Sigmoid colon (tissue), 7 donors: ENCODE results near the gene FSD1. TPM values are rescaled to one million over a fixed set of nuclear protein-coding genes. Genes with fewer than 3 reads are reported as not detected.

Experiments used
- DNase-seq: peaks from one replicate; pipeline ENCODE4 v3.0.0-alpha.2; 2019
- H3K27ac ChIP-seq, 4 donors: fragments of 200-600 bp; sonication (generic); one replicate each; pipeline ENCODE4 v1.5.1; 2016 to 2019; ENCODE audit warnings: mild to moderate bottlenecking in 1 of 4
- H3K27me3 ChIP-seq, 3 donors: fragments of 200-600 bp; sonication (generic); one replicate each; pipeline ENCODE4 v1.5.1; 2019; ENCODE audit warnings: mild to moderate bottlenecking in 1 of 3
- H3K36me3 ChIP-seq, 4 donors: fragments of 200-600 bp; sonication (generic); one replicate each; pipeline ENCODE4 v1.5.1; 2016 to 2019
- H3K4me1 ChIP-seq, 4 donors: fragments of 200-600 bp; sonication (generic); one replicate each; pipeline ENCODE4 v1.5.1; 2017 to 2019
- H3K4me3 ChIP-seq, 4 donors: fragments of 200-600 bp; sonication (generic); one replicate each; pipeline ENCODE4 v1.5.1; 2017 to 2019; ENCODE audit warnings: mild to moderate bottlenecking in 2 of 4, moderate library complexity in 1 of 4
- H3K9me3 ChIP-seq, 4 donors: fragments of 200-600 bp in 3 of 4; sonication (generic) in 3 of 4; one replicate each; pipeline versions ENCODE4 v1.5.1 to v1.6.1; 2013 to 2019
- EP300 ChIP-seq, 4 donors: sonication (generic); formaldehyde crosslinking; IDR thresholded peaks; one replicate each; pipeline ENCODE4 v1.6.1; 2017; ENCODE audit warnings: antibody characterized with exemption in 4 of 4
- POLR2A ChIP-seq, 2 donors: fragments of 450-650 bp; IDR thresholded peaks; one replicate each; pipeline ENCODE4 v1.6.1; 2016; ENCODE audit warnings: antibody characterized with exemption in 2 of 2, mild to moderate bottlenecking in 2 of 2, moderate library complexity in 2 of 2
- POLR2AphosphoS5 ChIP-seq, 4 donors: sonication (generic); formaldehyde crosslinking; IDR thresholded peaks; one replicate each; pipeline ENCODE4 v1.6.1; 2017; ENCODE audit warnings: antibody characterized with exemption in 4 of 4
- WGBS, 2 donors: extraction: QIAGEN DNeasy Blood & Tissue Kit; methylation state at CpG; one replicate each; pipeline ENCODE4 v1.1.7; 2013; 5-methylcytosine and 5-hydroxymethylcytosine counted together
- intact Hi-C: fragments of 100-400 bp; cut with DNase I; formaldehyde crosslinking; loops from one replicate; pipeline ENCODE4 v1.15.1; 2023
- polyA plus RNA-seq, 3 donors: library from polyadenylated mRNA; stranded (reverse); fragments of 200-250 nt; gene quantifications; one replicate each; pipeline ENCODE4 v1.2.3, GENCODE V29; 2013
- total RNA-seq, 4 donors: library from RNA; depleted of rRNA; stranded (reverse); fragments of >200 nt; gene quantifications; one replicate each; pipeline ENCODE4 v1.1.0, GENCODE V29; 2016
- TF ChIP-seq, protein P1 (sequence below), 4 experiments: fragments of 450-650 bp in 3 of 4; fragments of 200-600 bp in 1 of 4; IDR thresholded peaks; one replicate each; pipeline ENCODE4 v1.5.1; 2016 to 2019; ENCODE audit warnings: antibody characterized with exemption in 4 of 4, mild to moderate bottlenecking in 3 of 4, moderate library complexity in 2 of 4
- donor health status: healthy with polysubstance abuse.
- donor health status: Bipolar disorder and iron deficiency.
- donor health status: healthy.

The FSD1 gene
- total and polyA plus RNA-seq, 7 donors, result 1.1 to 2.6 (median 1.5) TPM; not detected in 3

DNA sequence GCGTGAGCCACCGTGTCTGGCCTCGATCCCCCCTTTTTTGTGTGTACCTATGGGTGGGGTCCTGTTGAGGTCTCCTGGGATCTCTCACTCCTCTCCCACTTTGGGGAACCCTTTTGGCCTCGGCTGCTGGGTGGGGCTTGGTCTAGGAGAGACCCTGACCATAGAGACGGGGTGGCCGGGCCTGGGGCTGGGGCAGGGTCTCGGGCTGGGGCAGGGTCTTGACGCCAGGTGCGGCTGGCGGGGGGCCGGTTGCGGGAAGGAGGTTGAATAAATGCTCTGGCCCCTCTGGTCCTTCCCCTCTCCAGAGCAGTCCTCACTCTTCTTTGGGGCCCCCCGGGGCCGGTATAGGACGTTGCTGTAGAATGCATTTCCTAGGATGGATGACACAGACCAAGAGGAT lies 11.9 kb upstream of the FSD1 start:
- 87 to 88% methylated on average over 15 of the region's 15 CpGs for WGBS, 2 donors
- intact Hi-C loops, result no loop called here
- no peaks in the 10 kb centered on the region for H3K4me1 ChIP-seq
- no peaks in the 10 kb centered on the region for H3K9me3 ChIP-seq
- DNase-seq, result no peak
- no peak overlapping the region for H3K27ac ChIP-seq
- no peaks in the 10 kb centered on the region for H3K36me3 ChIP-seq
- TF ChIP-seq EP300 (IDR thresholded peaks at IDR 0.05) (no peak), POLR2AphosphoS5 (IDR thresholded peaks at IDR 0.05) (no peak), POLR2A (IDR thresholded peaks at IDR 0.05) (no peak)
- TF ChIP-seq, protein P1, sequence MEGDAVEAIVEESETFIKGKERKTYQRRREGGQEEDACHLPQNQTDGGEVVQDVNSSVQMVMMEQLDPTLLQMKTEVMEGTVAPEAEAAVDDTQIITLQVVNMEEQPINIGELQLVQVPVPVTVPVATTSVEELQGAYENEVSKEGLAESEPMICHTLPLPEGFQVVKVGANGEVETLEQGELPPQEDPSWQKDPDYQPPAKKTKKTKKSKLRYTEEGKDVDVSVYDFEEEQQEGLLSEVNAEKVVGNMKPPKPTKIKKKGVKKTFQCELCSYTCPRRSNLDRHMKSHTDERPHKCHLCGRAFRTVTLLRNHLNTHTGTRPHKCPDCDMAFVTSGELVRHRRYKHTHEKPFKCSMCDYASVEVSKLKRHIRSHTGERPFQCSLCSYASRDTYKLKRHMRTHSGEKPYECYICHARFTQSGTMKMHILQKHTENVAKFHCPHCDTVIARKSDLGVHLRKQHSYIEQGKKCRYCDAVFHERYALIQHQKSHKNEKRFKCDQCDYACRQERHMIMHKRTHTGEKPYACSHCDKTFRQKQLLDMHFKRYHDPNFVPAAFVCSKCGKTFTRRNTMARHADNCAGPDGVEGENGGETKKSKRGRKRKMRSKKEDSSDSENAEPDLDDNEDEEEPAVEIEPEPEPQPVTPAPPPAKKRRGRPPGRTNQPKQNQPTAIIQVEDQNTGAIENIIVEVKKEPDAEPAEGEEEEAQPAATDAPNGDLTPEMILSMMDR (IDR thresholded peaks at IDR 0.05), result no peak
- no peak overlapping the region for H3K4me3 ChIP-seq
- H3K27me3 ChIP-seq, result peaks cover 0 to 20% (median 7%) of the 10 kb centered on the region in 3 donors

DNA sequence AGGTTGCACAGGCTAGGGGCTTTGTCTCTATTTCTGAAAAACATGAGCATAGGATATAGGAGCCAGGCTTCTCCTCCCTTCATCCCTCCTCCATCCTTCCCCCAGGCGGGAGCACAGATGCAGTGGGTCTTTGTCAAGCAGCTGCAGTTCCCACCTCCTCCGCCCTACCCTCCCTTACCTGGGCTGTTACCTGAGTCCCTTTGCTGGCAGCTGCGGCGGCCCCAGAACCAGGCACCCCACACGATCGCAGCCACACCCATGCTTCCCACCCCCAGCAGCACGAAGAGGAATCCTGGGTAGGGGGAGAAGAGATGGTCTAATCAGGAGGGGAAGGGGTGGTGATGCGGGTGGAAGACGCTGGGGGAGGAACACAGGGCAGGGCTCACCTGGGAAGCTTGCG lies 10.0 kb upstream of the FSD1 start:
- Histone ChIP-seq H3K4me1 (no peaks in the 10 kb centered on the region), H3K27me3 (peaks cover 0 to 20% (median 7%) of the 10 kb centered on the region in 3 donors), H3K4me3 (no peak overlapping the region), H3K27ac (no peak overlapping the region), H3K36me3 (no peaks in the 10 kb centered on the region), H3K9me3 (no peaks in the 10 kb centered on the region)
- intact Hi-C loops, result no loop called here
- no peak for DNase-seq
- WGBS, 2 donors, result 58 to 63% methylated on average over 10 of the region's 10 CpGs
- TF ChIP-seq POLR2A (IDR thresholded peaks at IDR 0.05), result no peak
- no peak for TF ChIP-seq EP300 (IDR thresholded peaks at IDR 0.05)
- no peak for TF ChIP-seq POLR2AphosphoS5 (IDR thresholded peaks at IDR 0.05)
- TF ChIP-seq, protein P1 (IDR thresholded peaks at IDR 0.05), result no peak

DNA sequence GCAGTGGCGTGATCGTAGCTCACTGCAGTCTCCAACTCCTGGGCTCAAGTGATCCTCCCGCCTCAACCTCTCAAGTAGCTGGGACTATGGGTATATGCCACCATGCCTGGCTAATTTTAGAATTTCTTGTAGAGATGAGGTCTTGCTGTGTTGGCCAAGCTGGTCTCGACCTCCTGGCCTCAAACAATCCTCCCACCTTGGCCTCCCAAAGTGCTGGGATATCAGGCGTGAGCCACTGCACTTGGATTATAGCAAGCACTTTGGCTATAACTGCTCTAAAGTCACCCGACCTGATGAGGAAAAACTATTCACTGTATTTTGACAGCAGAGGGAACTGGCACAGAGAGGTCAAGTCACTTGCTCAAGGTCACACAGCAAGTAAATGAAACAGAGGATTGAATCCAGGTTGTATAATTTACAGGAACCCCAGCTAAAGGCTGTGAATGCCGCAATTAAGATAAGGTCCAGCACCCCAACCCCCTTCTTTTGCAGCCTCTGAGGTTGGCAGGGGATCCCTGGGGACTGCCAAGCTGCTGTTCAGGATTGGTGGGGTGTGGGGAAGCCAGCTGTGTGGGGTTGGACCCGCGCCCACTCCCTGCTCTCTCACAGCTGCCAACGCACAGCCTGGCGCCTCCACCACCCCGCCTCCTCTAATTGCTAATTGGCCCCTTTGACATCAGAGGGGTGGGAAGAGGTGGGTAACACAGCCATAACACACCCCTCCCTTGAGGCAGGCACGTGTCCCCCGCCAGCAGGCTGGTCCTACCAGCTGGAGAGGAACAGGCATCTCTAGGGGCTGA lies 8.2 kb upstream of the FSD1 start:
- Histone ChIP-seq H3K36me3 (no peaks in the 10 kb centered on the region), H3K4me3 (no peak overlapping the region), H3K27me3 (peaks cover 0 to 20% (median 7%) of the 10 kb centered on the region in 3 donors), H3K4me1 (no peaks in the 10 kb centered on the region), H3K9me3 (no peaks in the 10 kb centered on the region), H3K27ac (no peak overlapping the region)
- 34 to 49% methylated on average over 14 of the region's 14 CpGs for WGBS, 2 donors
- TF ChIP-seq POLR2AphosphoS5 (IDR thresholded peaks at IDR 0.05), result no peak
- no peak for TF ChIP-seq EP300 (IDR thresholded peaks at IDR 0.05)
- TF ChIP-seq, protein P1 (IDR thresholded peaks at IDR 0.05), result no peak
- no peak for TF ChIP-seq POLR2A (IDR thresholded peaks at IDR 0.05)
- no peak for DNase-seq
- intact Hi-C loops, result no loop called here

DNA sequence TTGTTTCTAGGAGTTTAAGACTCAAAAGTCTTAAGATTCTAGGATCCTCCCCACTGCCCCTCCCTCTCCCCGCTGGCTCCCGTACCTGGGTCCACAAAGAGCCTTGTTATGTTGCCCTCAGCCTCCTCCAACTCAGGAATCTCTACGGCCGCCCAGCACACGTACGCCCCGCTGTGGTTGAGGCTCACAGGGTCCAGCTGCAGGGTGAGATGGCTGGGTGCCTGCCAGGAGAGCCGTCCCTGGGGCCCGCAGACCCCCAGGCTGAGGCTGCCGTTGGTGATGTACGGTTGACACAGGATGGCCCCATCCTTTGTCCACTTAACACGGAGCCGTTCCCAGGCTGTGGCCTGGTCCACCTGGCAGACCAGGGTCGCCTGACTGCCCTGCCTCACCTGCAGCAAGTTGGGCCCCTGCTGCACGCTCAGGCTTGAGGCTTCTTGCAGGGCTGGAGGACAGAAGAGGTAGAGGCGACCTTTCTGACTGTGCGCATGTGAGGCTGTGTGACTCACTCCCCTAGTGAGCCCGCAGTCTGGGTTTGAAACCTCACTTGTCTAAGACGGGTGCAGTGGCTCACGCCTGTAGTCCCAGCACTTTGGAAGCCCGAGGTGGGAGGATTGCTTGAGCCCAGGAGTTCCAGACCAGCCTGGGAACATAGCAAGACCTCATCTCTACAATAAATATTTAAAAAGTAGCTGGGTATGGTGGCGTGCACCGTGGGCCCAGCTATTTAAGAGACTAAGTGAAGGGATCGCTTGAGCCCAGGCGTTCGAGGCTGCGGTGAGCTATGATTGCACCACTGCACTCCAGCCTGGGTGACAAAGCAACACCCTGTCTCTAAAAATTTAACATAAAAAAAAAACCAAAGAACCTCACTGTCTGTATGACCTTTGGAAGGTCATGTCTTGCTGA lies 6.2 kb upstream of the FSD1 start:
- H3K27me3 ChIP-seq, result peaks cover 0 to 20% (median 7%) of the 10 kb centered on the region in 3 donors
- DNase-seq, result no peak
- intact Hi-C loops, result no loop called here
- WGBS, 2 donors, result 81 to 85% methylated on average over 27 of the region's 27 CpGs
- no peak overlapping the region for H3K27ac ChIP-seq
- H3K4me3 ChIP-seq, result no peak overlapping the region
- no peaks in the 10 kb centered on the region for H3K9me3 ChIP-seq
- no peaks in the 10 kb centered on the region for H3K36me3 ChIP-seq
- TF ChIP-seq POLR2AphosphoS5 (IDR thresholded peaks at IDR 0.05) (no peak), EP300 (IDR thresholded peaks at IDR 0.05) (no peak), POLR2A (IDR thresholded peaks at IDR 0.05) (no peak)
- TF ChIP-seq, protein P1 (IDR thresholded peaks at IDR 0.05), result no peak
- no peaks in the 10 kb centered on the region for H3K4me1 ChIP-seq
